Measurements from ENCODE around the gene CASTOR1.

CASTOR1 gene

DNA sequence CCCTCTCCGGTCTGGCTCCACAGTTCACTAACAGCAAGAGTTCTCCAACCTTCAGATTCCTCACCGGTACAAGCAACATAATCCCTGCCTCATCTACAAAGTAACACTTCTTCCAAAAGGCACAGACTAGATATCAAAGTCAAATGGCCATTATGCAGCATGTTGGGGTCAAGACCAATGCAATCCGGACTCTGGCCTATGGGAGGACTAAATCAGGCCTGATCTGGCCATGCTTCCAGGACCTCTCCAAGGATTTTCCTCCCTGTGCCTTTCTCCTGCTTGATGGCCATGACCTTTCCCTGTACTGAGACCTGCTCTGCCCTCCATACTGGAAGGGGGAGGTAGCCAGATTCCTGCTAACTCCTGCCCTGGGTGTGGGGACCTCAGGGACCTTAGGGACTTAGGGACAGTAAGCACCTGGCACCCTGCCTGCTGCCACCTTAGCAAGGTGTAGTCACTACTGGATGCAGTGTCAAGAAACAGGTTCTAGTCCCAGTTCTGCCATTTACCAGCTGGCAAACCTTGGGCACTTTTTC is 30.8 kb upstream of the CASTOR1 start:
- no peak overlapping the region for H3K4me3 ChIP-seq (ENCODE audit: low read depth, low read length)
- TF ChIP-seq, protein P1, sequence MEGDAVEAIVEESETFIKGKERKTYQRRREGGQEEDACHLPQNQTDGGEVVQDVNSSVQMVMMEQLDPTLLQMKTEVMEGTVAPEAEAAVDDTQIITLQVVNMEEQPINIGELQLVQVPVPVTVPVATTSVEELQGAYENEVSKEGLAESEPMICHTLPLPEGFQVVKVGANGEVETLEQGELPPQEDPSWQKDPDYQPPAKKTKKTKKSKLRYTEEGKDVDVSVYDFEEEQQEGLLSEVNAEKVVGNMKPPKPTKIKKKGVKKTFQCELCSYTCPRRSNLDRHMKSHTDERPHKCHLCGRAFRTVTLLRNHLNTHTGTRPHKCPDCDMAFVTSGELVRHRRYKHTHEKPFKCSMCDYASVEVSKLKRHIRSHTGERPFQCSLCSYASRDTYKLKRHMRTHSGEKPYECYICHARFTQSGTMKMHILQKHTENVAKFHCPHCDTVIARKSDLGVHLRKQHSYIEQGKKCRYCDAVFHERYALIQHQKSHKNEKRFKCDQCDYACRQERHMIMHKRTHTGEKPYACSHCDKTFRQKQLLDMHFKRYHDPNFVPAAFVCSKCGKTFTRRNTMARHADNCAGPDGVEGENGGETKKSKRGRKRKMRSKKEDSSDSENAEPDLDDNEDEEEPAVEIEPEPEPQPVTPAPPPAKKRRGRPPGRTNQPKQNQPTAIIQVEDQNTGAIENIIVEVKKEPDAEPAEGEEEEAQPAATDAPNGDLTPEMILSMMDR (conservative IDR thresholded peaks at IDR 0.05; ENCODE audit: low read depth, low read length) = no peak
- no peak for DNase-seq (ENCODE audit: low read depth)

GRCh38 chr22:30318799-30319419 is 29.6 kb upstream of the CASTOR1 start:
- TF ChIP-seq, protein P1 (conservative IDR thresholded peaks at IDR 0.05; ENCODE audit: low read depth, low read length) = peak; percentile 21
- no peak for DNase-seq (ENCODE audit: low read depth)
- no peak overlapping the region for H3K4me3 ChIP-seq (ENCODE audit: low read depth, low read length)

DNA sequence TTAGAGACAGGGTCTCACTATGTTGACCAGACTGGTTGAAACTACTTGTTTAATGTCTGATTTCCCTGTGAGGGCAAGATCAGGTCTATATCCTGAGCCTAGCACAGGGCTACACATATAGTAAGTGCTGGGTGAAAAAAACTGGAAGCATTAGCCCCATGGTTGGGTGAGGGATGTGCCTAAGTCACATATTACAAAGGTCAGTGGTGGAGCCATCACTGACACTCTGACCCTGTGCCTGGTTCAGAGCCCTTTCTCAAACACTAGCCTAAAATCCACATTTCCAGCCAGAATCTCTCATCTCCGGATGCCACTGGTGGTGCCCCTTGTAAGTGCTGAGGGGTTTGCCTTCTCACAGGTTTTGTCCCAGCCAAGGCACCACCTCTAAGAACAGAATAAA is 28.5 kb upstream of the CASTOR1 start:
- no peak overlapping the region for H3K4me3 ChIP-seq (ENCODE audit: low read depth, low read length)
- no peak for DNase-seq (ENCODE audit: low read depth)
- TF ChIP-seq, protein P1 (conservative IDR thresholded peaks at IDR 0.05; ENCODE audit: low read depth, low read length) = no peak

- H3K4me3 ChIP-seq (ENCODE audit: low read depth, low read length) = no peak overlapping the region
- no peak for DNase-seq (ENCODE audit: low read depth)
- TF ChIP-seq, protein P1 (conservative IDR thresholded peaks at IDR 0.05; ENCODE audit: low read depth, low read length) = no peak
Measured at GRCh38 chr22:30315962-30316576, 26.8 kb upstream of the CASTOR1 start.

DNA sequence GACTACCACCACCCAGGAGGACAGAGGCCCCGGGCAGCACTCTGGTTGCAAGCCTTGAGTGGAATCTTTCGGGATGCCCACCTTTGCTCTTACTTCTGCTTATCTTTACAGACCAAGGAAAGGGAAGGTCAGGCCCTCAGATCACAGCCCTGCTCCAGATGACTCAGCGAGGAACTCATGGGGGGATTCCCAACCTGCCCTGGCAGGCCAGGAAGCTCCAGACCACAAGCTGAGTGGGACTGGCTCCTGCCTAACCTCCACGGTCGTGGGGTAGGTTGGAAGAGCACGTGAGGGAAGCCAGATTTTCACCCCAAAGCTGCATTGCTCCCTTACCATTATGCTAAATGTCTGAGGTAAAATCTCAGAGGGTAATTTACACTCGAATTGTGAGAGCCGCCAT is 25.6 kb upstream of the CASTOR1 start:
- peak; percentile 45 for DNase-seq (ENCODE audit: low read depth)
- no peak overlapping the region for H3K4me3 ChIP-seq (ENCODE audit: low read depth, low read length)
- TF ChIP-seq, protein P1 (conservative IDR thresholded peaks at IDR 0.05; ENCODE audit: low read depth, low read length) = no peak

- no peak for DNase-seq (ENCODE audit: low read depth)
- TF ChIP-seq, protein P1 (conservative IDR thresholded peaks at IDR 0.05; ENCODE audit: low read depth, low read length) = no peak
- H3K4me3 ChIP-seq (ENCODE audit: low read depth, low read length) = no peak overlapping the region
Measured at GRCh38 chr22:30313527-30314363, 24.4 kb upstream of the CASTOR1 start.

All from choroid plexus epithelial cell (primary cell).